ENCODE results near the gene ZNF827.

- TF ChIP-seq, protein P1, sequence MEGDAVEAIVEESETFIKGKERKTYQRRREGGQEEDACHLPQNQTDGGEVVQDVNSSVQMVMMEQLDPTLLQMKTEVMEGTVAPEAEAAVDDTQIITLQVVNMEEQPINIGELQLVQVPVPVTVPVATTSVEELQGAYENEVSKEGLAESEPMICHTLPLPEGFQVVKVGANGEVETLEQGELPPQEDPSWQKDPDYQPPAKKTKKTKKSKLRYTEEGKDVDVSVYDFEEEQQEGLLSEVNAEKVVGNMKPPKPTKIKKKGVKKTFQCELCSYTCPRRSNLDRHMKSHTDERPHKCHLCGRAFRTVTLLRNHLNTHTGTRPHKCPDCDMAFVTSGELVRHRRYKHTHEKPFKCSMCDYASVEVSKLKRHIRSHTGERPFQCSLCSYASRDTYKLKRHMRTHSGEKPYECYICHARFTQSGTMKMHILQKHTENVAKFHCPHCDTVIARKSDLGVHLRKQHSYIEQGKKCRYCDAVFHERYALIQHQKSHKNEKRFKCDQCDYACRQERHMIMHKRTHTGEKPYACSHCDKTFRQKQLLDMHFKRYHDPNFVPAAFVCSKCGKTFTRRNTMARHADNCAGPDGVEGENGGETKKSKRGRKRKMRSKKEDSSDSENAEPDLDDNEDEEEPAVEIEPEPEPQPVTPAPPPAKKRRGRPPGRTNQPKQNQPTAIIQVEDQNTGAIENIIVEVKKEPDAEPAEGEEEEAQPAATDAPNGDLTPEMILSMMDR (IDR thresholded peaks at IDR 0.05): no peak
- TF ChIP-seq POLR2AphosphoS5 (IDR thresholded peaks at IDR 0.05): no peak
- no peak for TF ChIP-seq POLR2A (IDR thresholded peaks at IDR 0.05)
- TF ChIP-seq EP300 (IDR thresholded peaks at IDR 0.05): no peak
These were observed 206.4 kb downstream of the ZNF827 start for GRCh38 chr4:145732001-145732815.
